HG02642 (cell line): ENCODE results near the gene SUSD6.
"Not testable (repeated sequence)": the region's sequence is repeated elsewhere in the genome, so short reads cannot be mapped to it uniquely, and the experiment has no call there.

Source experiments
- ATAC-seq: cut with Tn5 transposase; IDR thresholded peaks from one replicate; pipeline ENCODE4 v1.9.1; 2021; ENCODE audit warnings: mild to moderate bottlenecking; ENCODE audit not compliant: unreplicated experiment, poor library complexity

SUSD6 gene

GRCh38 chr14:69617796-69618195 lies 6.4 kb downstream of the SUSD6 start:
- no peak for ATAC-seq

GRCh38 chr14:69619012-69619411 lies 7.6 kb downstream of the SUSD6 start:
- no peak for ATAC-seq

GRCh38 chr14:69620211-69620611 lies 8.8 kb downstream of the SUSD6 start:
- no peak for ATAC-seq

- no peak for ATAC-seq
Observed at GRCh38 chr14:69620981-69621380, 9.6 kb downstream of the SUSD6 start.

GRCh38 chr14:69624136-69624535 lies 12.7 kb downstream of the SUSD6 start:
- no peak for ATAC-seq

GRCh38 chr14:69625299-69626131 lies 14.1 kb downstream of the SUSD6 start:
- peak; percentile 87 for ATAC-seq

- no peak for ATAC-seq
Observed at GRCh38 chr14:69626132-69626500, 14.7 kb downstream of the SUSD6 start.

GRCh38 chr14:69629225-69630127 lies 18.1 kb downstream of the SUSD6 start:
- ATAC-seq: peak; percentile 38

- no peak for ATAC-seq
Observed at GRCh38 chr14:69630360-69630759, 19.0 kb downstream of the SUSD6 start.

GRCh38 chr14:69631509-69631908 lies 20.1 kb downstream of the SUSD6 start:
- no peak for ATAC-seq

- no peak for ATAC-seq
Observed at GRCh38 chr14:69632164-69632563, 20.8 kb downstream of the SUSD6 start.

- ATAC-seq: no peak
Observed at GRCh38 chr14:69632593-69633151, 21.3 kb downstream of the SUSD6 start.

GRCh38 chr14:69633238-69633637 lies 21.8 kb downstream of the SUSD6 start:
- no peak for ATAC-seq

- peak; percentile 36 for ATAC-seq
Observed at GRCh38 chr14:69635981-69636639, 24.7 kb downstream of the SUSD6 start.

GRCh38 chr14:69636718-69637480 lies 25.5 kb downstream of the SUSD6 start:
- no peak for ATAC-seq

GRCh38 chr14:69637503-69638031 lies 26.2 kb downstream of the SUSD6 start:
- ATAC-seq: peak; percentile 23

GRCh38 chr14:69640931-69641330 lies 29.5 kb downstream of the SUSD6 start:
- ATAC-seq: no peak

- ATAC-seq: not testable (repeated sequence)
Observed at GRCh38 chr14:69642212-69642793, 30.9 kb downstream of the SUSD6 start.
